Measurements from ENCODE around the gene PSMG4. TPM values are rescaled to one million over a fixed set of nuclear protein-coding genes. Genes with fewer than 3 reads are reported as not detected.

The PSMG4 gene
- total RNA-seq, 2 experiments from 2014 or later, result 12.3 to 12.8 TPM

GRCh38 chr6:3287976-3288707 lies 29.4 kb downstream of the PSMG4 start:
- POLR2A ChIA-PET, result no interaction called here
- Histone ChIP-seq H3K9me3 (ENCODE audit: control insufficient read depth in 1 of 2, insufficient read depth in 1 of 2, low read length in 2 of 2) (no peaks in the 10 kb centered on the region), H3K4me3 (ENCODE audit: low read length) (no peak overlapping the region), H3K4me1 (ENCODE audit: insufficient read depth, low read length) (no peaks in the 10 kb centered on the region), H3K27me3 (ENCODE audit: control insufficient read depth in 1 of 2, insufficient read depth in 2 of 2, low read length in 2 of 2) (no peaks in the 10 kb centered on the region), H3K27ac (ENCODE audit: low read depth in 1 of 2, low read length in 2 of 2) (no peak overlapping the region), H3K36me3 (ENCODE audit: insufficient read depth, low read length) (no peaks in the 10 kb centered on the region)
- H3K27ac Mint-ChIP-seq, result no peak overlapping the region
- ATAC-seq (ENCODE audit: poor library complexity) (no peak), DNase-seq (peak in 1 of 14 experiments; percentile 15)
- intact Hi-C loops (cut with DNase I, micrococcal nuclease), result no loop called here
- peaks cover 1% of the 10 kb centered on the region for H3K36me3 Mint-ChIP-seq (ENCODE audit: low read depth)
- H3K27me3 Mint-ChIP-seq, result no peaks in the 10 kb centered on the region
- CTCF ChIA-PET, result no interaction called here
- no peaks in the 10 kb centered on the region for H3K4me1 Mint-ChIP-seq (ENCODE audit: low read depth)
- no peak overlapping the region for H3K4me3 Mint-ChIP-seq
- TF ChIP-seq, protein P1, sequence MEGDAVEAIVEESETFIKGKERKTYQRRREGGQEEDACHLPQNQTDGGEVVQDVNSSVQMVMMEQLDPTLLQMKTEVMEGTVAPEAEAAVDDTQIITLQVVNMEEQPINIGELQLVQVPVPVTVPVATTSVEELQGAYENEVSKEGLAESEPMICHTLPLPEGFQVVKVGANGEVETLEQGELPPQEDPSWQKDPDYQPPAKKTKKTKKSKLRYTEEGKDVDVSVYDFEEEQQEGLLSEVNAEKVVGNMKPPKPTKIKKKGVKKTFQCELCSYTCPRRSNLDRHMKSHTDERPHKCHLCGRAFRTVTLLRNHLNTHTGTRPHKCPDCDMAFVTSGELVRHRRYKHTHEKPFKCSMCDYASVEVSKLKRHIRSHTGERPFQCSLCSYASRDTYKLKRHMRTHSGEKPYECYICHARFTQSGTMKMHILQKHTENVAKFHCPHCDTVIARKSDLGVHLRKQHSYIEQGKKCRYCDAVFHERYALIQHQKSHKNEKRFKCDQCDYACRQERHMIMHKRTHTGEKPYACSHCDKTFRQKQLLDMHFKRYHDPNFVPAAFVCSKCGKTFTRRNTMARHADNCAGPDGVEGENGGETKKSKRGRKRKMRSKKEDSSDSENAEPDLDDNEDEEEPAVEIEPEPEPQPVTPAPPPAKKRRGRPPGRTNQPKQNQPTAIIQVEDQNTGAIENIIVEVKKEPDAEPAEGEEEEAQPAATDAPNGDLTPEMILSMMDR (IDR thresholded peaks at IDR 0.05), result no peak
- no peaks in the 10 kb centered on the region for H3K9me3 Mint-ChIP-seq

GRCh38 chr6:3288711-3289663 lies 30.2 kb downstream of the PSMG4 start:
- ChIA-PET CTCF (no interaction called here), POLR2A (no interaction called here)
- Mint-ChIP-seq H3K9me3 (no peaks in the 10 kb centered on the region), H3K4me1 (ENCODE audit: low read depth) (no peaks in the 10 kb centered on the region), H3K27ac (no peak overlapping the region), H3K4me3 (no peak overlapping the region), H3K36me3 (ENCODE audit: low read depth) (no peaks in the 10 kb centered on the region), H3K27me3 (no peaks in the 10 kb centered on the region)
- Histone ChIP-seq H3K4me3 (ENCODE audit: low read length) (no peak overlapping the region), H3K36me3 (ENCODE audit: insufficient read depth, low read length) (no peaks in the 10 kb centered on the region), H3K4me1 (ENCODE audit: insufficient read depth, low read length) (no peaks in the 10 kb centered on the region), H3K27ac (ENCODE audit: low read depth in 1 of 2, low read length in 2 of 2) (no peak overlapping the region), H3K9me3 (ENCODE audit: control insufficient read depth in 1 of 2, insufficient read depth in 1 of 2, low read length in 2 of 2) (no peaks in the 10 kb centered on the region), H3K27me3 (ENCODE audit: control insufficient read depth in 1 of 2, insufficient read depth in 2 of 2, low read length in 2 of 2) (no peaks in the 10 kb centered on the region)
- TF ChIP-seq, protein P1 (IDR thresholded peaks at IDR 0.05), result no peak
- ATAC-seq (ENCODE audit: poor library complexity), result no peak
- peak in 1 of 14 experiments; percentile 28 for DNase-seq
- intact Hi-C loops (cut with DNase I, micrococcal nuclease), result no loop called here

- TF ChIP-seq, protein P1 (IDR thresholded peaks at IDR 0.05), result no peak
- no peak overlapping the region for H3K27ac ChIP-seq (ENCODE audit: low read depth in 1 of 2, low read length in 2 of 2)
- no peak for ATAC-seq (ENCODE audit: poor library complexity)
- no peaks in the 10 kb centered on the region for H3K36me3 Mint-ChIP-seq (ENCODE audit: low read depth)
- no peaks in the 10 kb centered on the region for H3K36me3 ChIP-seq (ENCODE audit: insufficient read depth, low read length)
- ChIA-PET POLR2A (no interaction called here), CTCF (interaction anchor here (0.5 kb wide), 1 partner anchor 97 kb away, joined by 3 read pairs; no protein-coding TSS in a partner anchor)
- H3K4me1 ChIP-seq (ENCODE audit: insufficient read depth, low read length), result no peaks in the 10 kb centered on the region
- no peaks in the 10 kb centered on the region for H3K4me1 Mint-ChIP-seq (ENCODE audit: low read depth)
- intact Hi-C loops (cut with DNase I, micrococcal nuclease), result no loop called here
- peak in 1 of 14 experiments; percentile 24 for DNase-seq
- H3K4me3 ChIP-seq (ENCODE audit: low read length), result no peak overlapping the region
- H3K4me3 Mint-ChIP-seq, result no peak overlapping the region
- no peaks in the 10 kb centered on the region for H3K9me3 Mint-ChIP-seq
- no peaks in the 10 kb centered on the region for H3K27me3 ChIP-seq (ENCODE audit: control insufficient read depth in 1 of 2, insufficient read depth in 2 of 2, low read length in 2 of 2)
- no peaks in the 10 kb centered on the region for H3K9me3 ChIP-seq (ENCODE audit: control insufficient read depth in 1 of 2, insufficient read depth in 1 of 2, low read length in 2 of 2)
- no peaks in the 10 kb centered on the region for H3K27me3 Mint-ChIP-seq
- no peak overlapping the region for H3K27ac Mint-ChIP-seq
Observed at GRCh38 chr6:3289664-3290055, 30.9 kb downstream of the PSMG4 start.
